Trophoblast cell (in vitro differentiated cells and primary cell): ENCODE data around the gene PARD3B.
A peak's percentile ranks its signal among the peaks of the same experiment; 100 is the strongest.

Experiments used
- DNase-seq, 2 donors: peaks; one replicate each; pipeline ENCODE4 v3.0.0-alpha.2; 2016
- H2AFZ ChIP-seq: 2 replicates; pipeline ENCODE4 v1.6.1; 2013; ENCODE audit warnings: low read length, moderate library complexity, mild to moderate bottlenecking; ENCODE audit not compliant: insufficient read depth, poor library complexity
- H2AK5ac ChIP-seq: 2 replicates; pipeline ENCODE4 v1.6.1; 2013; ENCODE audit warnings: mild to moderate bottlenecking, low read length
- H2BK120ac ChIP-seq: 2 replicates; pipeline ENCODE4 v1.6.1; 2013; ENCODE audit warnings: low read length, mild to moderate bottlenecking, moderate library complexity; ENCODE audit not compliant: insufficient read depth, poor library complexity
- H2BK12ac ChIP-seq: 2 replicates; pipeline ENCODE4 v1.6.1; 2013; ENCODE audit warnings: mild to moderate bottlenecking, low read length, moderate library complexity
- H2BK5ac ChIP-seq: 2 replicates; pipeline ENCODE4 v1.6.1; 2013; ENCODE audit warnings: low read length, low read depth, moderate library complexity, mild to moderate bottlenecking; ENCODE audit not compliant: poor library complexity
- H3K14ac ChIP-seq: 2 replicates; pipeline ENCODE4 v1.6.1; 2013; ENCODE audit warnings: mild to moderate bottlenecking, low read length
- H3K18ac ChIP-seq: 2 replicates; pipeline ENCODE4 v1.6.1; 2013; ENCODE audit warnings: mild to moderate bottlenecking, low read length
- H3K23ac ChIP-seq: 2 replicates; pipeline ENCODE4 v1.6.1; 2013; ENCODE audit warnings: low read length
- H3K27ac ChIP-seq: 2 replicates; pipeline ENCODE4 v1.5.1; 2013; ENCODE audit warnings: low read depth, mild to moderate bottlenecking, inconsistent platforms, low read length, moderate library complexity
- H3K27me3 ChIP-seq: 2 replicates; pipeline ENCODE4 v1.6.1; 2013; ENCODE audit warnings: inconsistent platforms, mild to moderate bottlenecking, low read length, moderate library complexity; ENCODE audit not compliant: insufficient read depth
- H3K36me3 ChIP-seq, 2 experiments: 1 replicate in 1 of 2; 2 replicates in 1 of 2; pipeline ENCODE4 v1.6.1; 2013; ENCODE audit warnings: low read length in 2 of 2, mild to moderate bottlenecking in 2 of 2, moderate library complexity in 1 of 2; ENCODE audit not compliant: insufficient read depth in 2 of 2, control insufficient read depth in 1 of 2
- H3K4ac ChIP-seq: 2 replicates; pipeline ENCODE4 v1.6.1; 2013; ENCODE audit warnings: low read depth, mild to moderate bottlenecking, low read length, moderate library complexity
- H3K4me1 ChIP-seq, 2 experiments: 1 replicate in 1 of 2; 2 replicates in 1 of 2; pipeline ENCODE4 v1.6.1; 2013; ENCODE audit warnings: low read length in 2 of 2, mild to moderate bottlenecking in 2 of 2, moderate library complexity in 1 of 2; ENCODE audit not compliant: insufficient read depth in 2 of 2, control insufficient read depth in 1 of 2
- H3K4me2 ChIP-seq: 2 replicates; pipeline ENCODE4 v1.6.1; 2013; ENCODE audit warnings: inconsistent platforms, mild to moderate bottlenecking, low read length, moderate library complexity
- H3K4me3 ChIP-seq: 2 replicates; pipeline ENCODE4 v1.5.1; 2013; ENCODE audit warnings: mild to moderate bottlenecking, low read depth, low read length, inconsistent platforms
- H3K79me1 ChIP-seq: one replicate; pipeline ENCODE4 v1.6.1; 2013; ENCODE audit warnings: low read length
- H3K79me2 ChIP-seq: 2 replicates; pipeline ENCODE4 v1.6.1; 2013; ENCODE audit warnings: low read length, mild to moderate bottlenecking; ENCODE audit not compliant: control insufficient read depth, insufficient read depth, poor library complexity
- H3K9ac ChIP-seq: 2 replicates; pipeline ENCODE4 v1.6.1; 2013; ENCODE audit warnings: mild to moderate bottlenecking, low read length
- H3K9me3 ChIP-seq: 2 replicates; pipeline ENCODE4 v1.6.1; 2013; ENCODE audit warnings: low read depth, mild to moderate bottlenecking, control low read depth, inconsistent platforms, low read length; ENCODE audit not compliant: insufficient read depth
- H4K12ac ChIP-seq: 2 replicates; pipeline ENCODE4 v1.6.1; 2013; ENCODE audit warnings: low read depth, mild to moderate bottlenecking, low read length, moderate library complexity
- H4K8ac ChIP-seq: 2 replicates; pipeline ENCODE4 v1.6.1; 2013; ENCODE audit warnings: low read depth, mild to moderate bottlenecking, low read length, moderate library complexity
- H4K91ac ChIP-seq: one replicate; pipeline ENCODE4 v1.6.1; 2013; ENCODE audit warnings: low read depth, mild to moderate bottlenecking, low read length, moderate library complexity
- WGBS: extraction: QIAGEN DNeasy Blood & Tissue Kit; methylation state at CpG from one replicate; pipeline ENCODE4 v1.1.7; 2013; ENCODE audit warnings: missing lambda C conversion rate; ENCODE audit not compliant: insufficient read length, insufficient coverage; ENCODE audit errors: extremely low coverage; 5-methylcytosine and 5-hydroxymethylcytosine counted together

Gene PARD3B

DNA sequence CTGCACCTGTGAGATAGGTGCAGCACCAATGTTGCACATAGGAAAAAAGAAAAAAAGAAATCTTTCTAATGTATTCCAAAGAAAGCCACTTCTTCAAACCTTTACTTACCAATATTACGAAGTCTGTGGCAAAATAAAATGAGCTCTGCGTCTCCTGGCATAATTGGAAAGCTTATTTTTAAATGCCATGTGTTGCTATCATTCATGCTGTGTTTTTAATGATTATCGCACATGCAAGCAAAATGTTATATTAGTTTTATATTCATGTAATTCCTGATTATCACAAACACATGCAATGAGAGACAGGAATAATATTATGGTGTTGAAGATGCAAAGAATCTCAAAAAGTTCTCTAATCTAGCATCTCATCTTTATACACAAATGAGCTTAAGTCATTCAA lies 47.0 kb upstream of the PARD3B start:
- Histone ChIP-seq H2AK5ac (no peak overlapping the region), H2AFZ (no peak overlapping the region), H3K4ac (no peak overlapping the region), H4K8ac (no peak overlapping the region), H3K14ac (no peak overlapping the region), H3K18ac (no peak overlapping the region), H3K9me3 (peaks cover 3% of the 10 kb centered on the region), H2BK5ac (no peak overlapping the region), H3K4me3 (no peak overlapping the region), H3K9ac (no peak overlapping the region), H3K4me2 (no peak overlapping the region), H2BK12ac (no peak overlapping the region), H2BK120ac (no peak overlapping the region), H3K79me1 (no peaks in the 10 kb centered on the region), H3K79me2 (no peaks in the 10 kb centered on the region), H4K12ac (no peak overlapping the region), H3K27me3 (no peaks in the 10 kb centered on the region), H3K4me1 (no peaks in the 10 kb centered on the region), H3K36me3 (no peaks in the 10 kb centered on the region), H3K23ac (no peak overlapping the region), H3K27ac (no peak overlapping the region), H4K91ac (no peak overlapping the region)
- DNase-seq, result no peak
- WGBS, result no CpG with 5 or more reads among the region's 3 CpGs

DNA sequence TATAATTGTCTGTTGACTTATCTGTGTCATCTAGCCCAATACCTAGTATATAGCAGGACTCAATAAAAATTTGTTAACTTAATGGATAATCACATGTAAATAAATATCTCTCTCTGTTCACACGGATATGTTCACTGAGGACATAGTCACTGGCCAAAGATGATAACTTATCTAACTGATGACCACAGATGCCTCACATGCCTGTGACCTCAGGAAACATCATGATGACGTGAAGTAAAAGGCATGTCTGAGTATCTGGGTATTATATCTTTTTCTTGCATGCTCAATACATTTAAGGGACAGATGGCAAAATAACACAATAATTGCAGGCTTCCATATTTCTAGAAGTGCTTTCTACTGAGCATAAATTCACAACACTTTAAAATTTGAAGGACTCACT lies 41.4 kb upstream of the PARD3B start:
- H3K4ac ChIP-seq, result no peak overlapping the region
- no peak overlapping the region for H2BK12ac ChIP-seq
- peaks cover 3% of the 10 kb centered on the region for H3K9me3 ChIP-seq
- H2BK120ac ChIP-seq, result no peak overlapping the region
- no peak overlapping the region for H2BK5ac ChIP-seq
- H3K36me3 ChIP-seq, result no peaks in the 10 kb centered on the region
- H3K4me3 ChIP-seq, result no peak overlapping the region
- H3K18ac ChIP-seq, result no peak overlapping the region
- no peak overlapping the region for H3K14ac ChIP-seq
- H3K4me2 ChIP-seq, result no peak overlapping the region
- no CpG with 5 or more reads among the region's 2 CpGs for WGBS
- H4K12ac ChIP-seq, result no peak overlapping the region
- H3K9ac ChIP-seq, result no peak overlapping the region
- no peak overlapping the region for H4K8ac ChIP-seq
- H2AFZ ChIP-seq, result no peak overlapping the region
- no peaks in the 10 kb centered on the region for H3K27me3 ChIP-seq
- H2AK5ac ChIP-seq, result no peak overlapping the region
- peak; percentile 79 to 93 for DNase-seq
- H3K23ac ChIP-seq, result no peak overlapping the region
- no peaks in the 10 kb centered on the region for H3K79me1 ChIP-seq
- H3K27ac ChIP-seq, result no peak overlapping the region
- H3K4me1 ChIP-seq, result no peaks in the 10 kb centered on the region
- H3K79me2 ChIP-seq, result no peaks in the 10 kb centered on the region
- no peak overlapping the region for H4K91ac ChIP-seq

DNA sequence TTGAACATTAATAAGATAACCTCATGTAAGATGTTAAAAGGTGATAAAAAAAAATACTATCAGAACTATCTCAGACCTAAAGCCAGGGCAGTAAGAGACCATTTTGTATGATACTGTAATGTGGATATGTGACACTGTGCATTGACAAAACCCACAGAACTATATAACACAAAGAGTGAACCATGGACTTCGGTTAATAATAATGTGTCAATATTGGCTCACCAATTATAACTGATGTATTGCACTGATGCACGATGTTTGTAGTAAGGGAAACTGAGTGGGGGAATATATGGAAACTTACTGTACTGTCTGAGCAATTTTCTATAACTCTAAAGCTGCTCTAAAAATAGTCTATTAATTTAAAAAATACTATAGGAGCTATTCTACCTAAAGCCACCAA lies 40.7 kb upstream of the PARD3B start:
- no peak overlapping the region for H3K18ac ChIP-seq
- no peaks in the 10 kb centered on the region for H3K36me3 ChIP-seq
- H2AK5ac ChIP-seq, result no peak overlapping the region
- no peak overlapping the region for H4K8ac ChIP-seq
- H2AFZ ChIP-seq, result no peak overlapping the region
- no peak overlapping the region for H2BK5ac ChIP-seq
- H3K79me1 ChIP-seq, result no peaks in the 10 kb centered on the region
- no peaks in the 10 kb centered on the region for H3K4me1 ChIP-seq
- no peak overlapping the region for H3K27ac ChIP-seq
- H3K27me3 ChIP-seq, result no peaks in the 10 kb centered on the region
- H4K12ac ChIP-seq, result no peak overlapping the region
- no peak for DNase-seq
- no peak overlapping the region for H2BK120ac ChIP-seq
- H3K9ac ChIP-seq, result no peak overlapping the region
- H3K4me2 ChIP-seq, result no peak overlapping the region
- no peak overlapping the region for H3K14ac ChIP-seq
- no peak overlapping the region for H3K23ac ChIP-seq
- H3K79me2 ChIP-seq, result no peaks in the 10 kb centered on the region
- peaks cover 3% of the 10 kb centered on the region for H3K9me3 ChIP-seq
- H4K91ac ChIP-seq, result no peak overlapping the region
- no peak overlapping the region for H3K4ac ChIP-seq
- WGBS, result no CpG with 5 or more reads among the region's 2 CpGs
- no peak overlapping the region for H2BK12ac ChIP-seq
- no peak overlapping the region for H3K4me3 ChIP-seq

DNA sequence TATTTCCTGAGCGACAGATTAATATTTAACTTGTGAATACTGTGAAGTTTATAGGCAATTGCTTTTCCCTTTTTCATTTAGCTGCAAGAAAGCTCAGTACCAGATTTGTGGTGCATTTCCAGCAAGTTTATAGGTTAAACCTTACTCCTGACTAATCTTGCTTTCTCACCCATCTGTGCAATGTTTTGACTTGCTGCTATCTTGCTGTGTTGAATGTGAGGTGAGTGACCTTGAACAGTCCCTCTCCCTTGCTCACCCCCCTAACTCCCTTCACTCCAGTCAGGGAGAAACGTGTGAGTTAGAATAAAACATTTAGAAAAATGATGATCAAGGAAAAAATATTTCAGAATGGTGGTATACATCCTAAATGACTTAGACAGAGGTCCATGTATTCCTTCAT lies 39.8 kb upstream of the PARD3B start:
- Histone ChIP-seq H2AK5ac (no peak overlapping the region), H2AFZ (no peak overlapping the region), H3K4ac (no peak overlapping the region), H4K12ac (no peak overlapping the region), H3K27ac (no peak overlapping the region), H3K18ac (no peak overlapping the region), H2BK120ac (no peak overlapping the region), H3K27me3 (no peaks in the 10 kb centered on the region), H3K9ac (no peak overlapping the region), H2BK5ac (no peak overlapping the region), H4K8ac (no peak overlapping the region), H3K79me1 (no peaks in the 10 kb centered on the region), H3K4me1 (no peaks in the 10 kb centered on the region), H4K91ac (no peak overlapping the region), H3K79me2 (no peaks in the 10 kb centered on the region), H3K36me3 (no peaks in the 10 kb centered on the region), H3K9me3 (peaks cover 3% of the 10 kb centered on the region), H3K14ac (no peak overlapping the region), H3K23ac (no peak overlapping the region), H3K4me3 (no peak overlapping the region), H2BK12ac (no peak overlapping the region), H3K4me2 (no peak overlapping the region)
- no peak for DNase-seq
- whole genome bisulfite sequencing, result no CpG with 5 or more reads among the region's 2 CpGs
